ENCODE results near the gene SRPK2. TPM values are rescaled to one million over a fixed set of nuclear protein-coding genes. Genes with fewer than 3 reads are reported as not detected.

SRPK2 gene
- polyA plus RNA-seq, 10 donors = 33.3 to 47.6 (median 38.6) TPM

DNA sequence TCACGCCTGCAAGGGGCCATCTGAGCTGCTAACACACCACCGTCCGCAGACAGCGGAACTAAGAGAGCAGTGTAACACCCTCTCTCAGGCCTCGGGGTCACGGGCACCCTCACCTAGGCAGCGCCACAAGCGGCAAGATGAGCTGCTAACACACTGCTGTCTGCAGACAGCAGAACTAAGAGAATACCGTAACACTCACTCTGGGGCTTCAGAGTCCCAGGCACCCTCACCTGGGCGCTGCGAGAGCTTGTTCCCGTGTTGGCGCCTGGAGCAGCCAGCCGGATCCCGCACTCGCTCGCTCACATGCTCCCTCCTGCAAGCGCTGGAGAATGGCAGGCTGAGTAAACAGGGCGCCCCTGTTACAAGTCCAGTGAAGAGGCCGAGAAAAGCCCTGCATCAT is 160.2 kb downstream of the SRPK2 start:
- no peak for DNase-seq

DNA sequence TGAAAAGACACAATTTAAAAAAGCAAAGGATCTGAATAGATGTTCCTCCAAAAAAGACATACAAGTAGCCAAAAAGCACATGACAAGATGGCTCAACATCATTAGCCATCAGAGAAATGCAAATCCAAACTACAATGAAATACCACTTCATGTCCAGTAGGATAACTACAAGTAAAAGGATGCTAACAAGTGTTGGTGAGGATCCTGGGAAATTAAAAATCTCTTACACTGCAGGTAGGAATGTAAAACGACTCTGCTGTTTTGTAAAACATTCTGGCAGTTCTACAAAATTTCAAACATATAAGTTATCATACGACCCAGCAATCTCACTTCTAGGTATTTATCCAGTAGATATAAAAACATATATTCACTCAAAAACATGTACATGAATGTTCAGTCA is 161.3 kb downstream of the SRPK2 start:
- DNase-seq = no peak

DNA sequence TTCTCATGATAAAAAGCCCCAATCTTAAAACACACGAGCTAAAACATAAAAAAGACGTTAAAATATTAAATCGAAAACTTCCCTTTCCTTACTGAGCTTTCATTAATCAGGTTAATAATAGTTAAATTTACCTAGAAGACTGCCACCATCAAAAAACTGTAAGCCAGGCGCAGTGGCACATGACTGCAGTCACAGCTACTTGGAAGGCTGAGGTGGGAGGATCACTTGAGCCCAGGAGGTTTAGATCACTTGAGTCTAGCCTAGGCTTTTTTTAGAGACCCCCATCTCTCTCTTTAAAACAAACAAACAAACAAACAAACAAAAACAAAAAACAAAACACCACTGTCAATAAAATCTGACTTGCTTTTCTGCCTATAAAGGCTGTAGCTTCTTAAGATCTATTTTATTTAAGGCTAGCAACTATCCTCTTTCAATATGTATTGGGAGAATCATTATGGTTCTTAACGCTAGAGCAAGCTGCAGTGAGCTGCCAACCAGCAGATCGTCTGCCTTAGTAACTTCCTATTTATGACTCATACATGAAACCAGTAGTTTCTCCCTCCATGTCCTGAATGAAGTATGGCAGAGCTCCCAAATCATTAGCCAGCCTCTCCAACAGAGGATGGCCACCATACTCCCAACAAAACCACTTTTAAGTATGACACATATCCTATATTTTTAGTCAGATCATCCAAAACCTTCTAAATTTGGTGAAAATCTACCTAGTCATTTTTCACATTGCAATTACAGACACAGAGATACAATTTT is 163.7 kb downstream of the SRPK2 start:
- peak; percentile 29 to 82 (median 47) for DNase-seq

DNA sequence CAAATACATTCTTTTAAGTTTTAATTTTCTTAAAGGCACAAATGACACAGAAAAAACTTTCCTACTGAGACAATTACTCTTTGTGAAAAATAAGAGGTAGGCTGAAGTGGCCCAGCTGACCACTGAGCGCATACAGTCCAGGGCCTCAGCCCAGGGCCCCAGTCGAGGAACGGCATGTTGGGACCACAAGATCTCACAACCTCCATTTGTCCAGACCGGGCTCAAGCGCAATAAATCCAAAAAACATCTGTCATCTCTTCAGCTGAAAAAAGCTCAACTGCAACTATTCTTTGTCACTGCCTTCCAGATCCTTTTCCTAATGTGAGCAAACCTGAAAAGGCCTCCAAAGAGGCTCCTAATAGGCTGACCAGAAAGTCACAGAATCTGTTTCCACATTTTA is 165.8 kb downstream of the SRPK2 start:
- peak in 1 of 3 donors; percentile 41 for DNase-seq

DNA sequence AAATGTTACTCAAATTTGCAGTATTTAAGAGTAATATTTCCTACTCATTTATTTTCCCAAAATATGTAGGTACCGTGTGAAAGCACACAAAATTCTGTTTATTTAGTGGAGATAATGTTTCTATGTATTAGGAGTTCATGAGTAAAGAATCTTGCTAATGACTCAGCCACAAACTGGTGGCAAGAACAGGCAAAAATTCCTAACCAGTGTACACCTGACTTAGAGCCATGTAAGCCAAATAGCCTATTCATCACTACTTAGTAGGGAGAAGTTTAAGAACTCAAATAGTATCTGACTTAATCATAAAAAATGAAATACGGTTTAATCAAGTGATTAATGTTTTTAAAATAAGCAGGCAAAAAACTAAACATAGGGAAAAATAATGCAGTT is 169.0 kb downstream of the SRPK2 start:
- no peak for DNase-seq

DNA sequence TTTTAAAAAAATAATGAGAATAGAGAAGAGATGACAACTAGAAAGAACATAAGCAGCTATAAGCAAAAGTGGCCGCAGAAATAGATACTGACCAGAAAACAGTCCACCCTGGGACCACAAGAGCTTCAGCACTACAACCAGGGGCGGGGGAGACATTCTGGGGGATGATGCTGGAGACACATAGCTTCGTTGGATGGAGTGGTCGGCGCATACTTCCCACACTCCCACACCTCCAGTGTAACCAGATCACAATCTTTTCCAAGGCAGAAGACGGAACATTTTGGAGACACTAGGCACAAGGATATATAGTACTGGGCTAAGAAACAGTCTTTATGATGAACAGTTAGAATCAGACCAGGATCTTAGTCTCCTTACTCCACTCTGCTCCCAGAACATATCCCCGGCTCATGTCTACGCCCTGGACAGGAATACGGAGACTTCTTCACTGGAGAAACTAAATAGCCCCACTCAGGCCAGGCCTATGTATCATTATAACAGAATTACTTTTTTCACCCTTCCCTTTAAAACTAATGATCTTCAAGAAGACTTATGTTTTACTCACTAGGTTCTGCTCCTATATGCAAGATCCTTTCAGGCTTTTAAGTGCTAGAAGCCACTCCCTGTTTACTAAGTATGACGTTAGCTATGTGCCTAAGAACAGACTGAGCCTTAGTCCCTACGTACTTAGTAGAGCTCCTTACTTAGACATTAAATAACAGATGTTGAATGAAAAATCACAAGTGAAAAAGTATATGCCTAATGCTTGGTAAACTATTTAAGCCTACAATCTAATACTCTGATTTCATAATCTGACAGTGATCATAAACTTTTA is 169.6 kb downstream of the SRPK2 start:
- DNase-seq = no peak

DNA sequence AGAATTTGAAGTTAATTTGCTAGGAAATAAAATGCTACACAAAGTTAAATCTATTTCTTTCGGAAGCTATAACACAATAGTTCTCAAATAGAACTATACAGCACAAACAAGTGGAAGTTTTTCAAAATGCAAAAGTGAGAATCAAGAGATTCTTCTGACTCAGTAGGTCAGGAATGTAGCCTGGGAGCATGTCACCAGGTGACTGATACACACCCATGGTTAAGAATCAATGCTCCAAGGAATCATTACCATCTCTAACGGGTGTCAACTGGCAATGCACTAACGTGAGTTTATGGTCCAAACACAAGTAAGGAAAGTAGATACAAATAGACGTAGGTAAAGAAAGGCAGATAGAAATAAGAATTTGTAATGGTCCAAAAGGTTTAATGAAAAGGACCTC is 170.5 kb downstream of the SRPK2 start:
- DNase-seq = no peak

DNA sequence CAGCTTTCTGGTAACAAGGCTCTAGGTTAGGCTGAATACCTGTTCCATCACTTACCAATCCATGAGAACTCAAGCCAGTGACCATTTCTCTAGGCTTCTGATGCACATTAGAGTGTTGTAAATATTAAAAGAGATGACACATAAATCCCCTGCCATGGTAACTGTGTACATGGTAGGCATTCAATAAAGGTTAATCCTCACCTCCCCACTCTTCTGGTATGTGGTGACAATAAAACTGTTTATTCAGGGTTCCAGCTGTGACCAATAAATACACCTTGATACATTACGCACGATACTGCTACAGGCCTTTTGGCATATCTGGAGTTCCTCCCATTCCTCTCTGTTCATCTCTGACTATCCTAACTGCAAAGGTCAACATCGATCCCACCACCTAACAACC is 171.9 kb downstream of the SRPK2 start:
- no peak for DNase-seq

DNA sequence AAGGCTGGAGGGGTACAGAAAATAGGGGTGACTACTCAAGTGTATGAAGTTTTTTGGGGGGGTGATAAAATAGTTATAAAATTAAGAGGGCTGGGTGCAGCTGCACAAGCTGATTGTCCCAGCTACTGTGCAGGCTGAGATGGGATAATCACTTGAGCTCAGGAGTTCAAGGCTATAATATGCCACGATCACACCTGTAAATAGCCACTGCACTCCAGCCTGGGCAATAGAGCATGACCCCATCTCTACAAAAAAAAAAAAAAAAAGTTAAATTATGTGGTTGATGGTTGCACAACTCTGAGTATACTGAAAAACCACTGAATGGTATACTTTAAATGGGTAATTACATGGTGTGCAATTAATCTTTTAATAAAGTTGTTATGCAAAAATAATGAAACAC is 172.9 kb downstream of the SRPK2 start:
- DNase-seq = no peak

DNA sequence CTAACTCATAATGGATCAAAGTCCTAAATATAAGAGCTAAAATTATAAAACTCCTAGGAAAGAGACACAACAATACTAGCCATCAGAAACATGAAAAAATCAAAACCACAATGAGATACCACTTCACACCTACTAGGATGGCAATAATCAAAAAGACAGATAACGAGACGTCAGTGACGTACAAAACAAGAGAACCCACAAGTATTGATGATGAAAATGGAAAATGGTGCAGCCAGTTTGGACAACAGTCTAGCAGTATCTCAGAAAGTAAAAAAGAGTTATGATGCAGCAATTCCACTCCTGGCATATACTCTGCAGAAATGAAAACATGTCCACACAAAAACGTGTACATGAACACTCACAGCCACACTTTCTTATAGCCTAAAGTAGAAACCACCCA is 173.5 kb downstream of the SRPK2 start:
- DNase-seq = no peak

DNA sequence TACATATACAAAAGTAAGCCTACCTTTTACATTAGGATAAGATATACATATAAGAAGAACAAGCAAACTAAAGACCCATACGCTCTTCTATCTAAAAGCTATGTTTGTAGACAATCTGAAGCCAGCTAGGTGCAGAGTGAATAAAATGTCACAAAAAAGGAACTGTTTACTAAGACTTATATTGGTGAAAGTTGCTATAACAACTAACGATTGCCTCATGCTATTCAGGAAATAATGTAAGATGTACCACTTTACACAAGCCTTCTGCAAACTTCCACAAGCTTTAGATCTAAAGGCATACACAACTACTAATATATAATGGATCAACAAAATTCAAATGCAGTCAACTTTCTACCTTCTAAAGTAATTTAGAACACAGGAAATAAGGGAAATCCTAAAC is 175.1 kb downstream of the SRPK2 start:
- DNase-seq = no peak

DNA sequence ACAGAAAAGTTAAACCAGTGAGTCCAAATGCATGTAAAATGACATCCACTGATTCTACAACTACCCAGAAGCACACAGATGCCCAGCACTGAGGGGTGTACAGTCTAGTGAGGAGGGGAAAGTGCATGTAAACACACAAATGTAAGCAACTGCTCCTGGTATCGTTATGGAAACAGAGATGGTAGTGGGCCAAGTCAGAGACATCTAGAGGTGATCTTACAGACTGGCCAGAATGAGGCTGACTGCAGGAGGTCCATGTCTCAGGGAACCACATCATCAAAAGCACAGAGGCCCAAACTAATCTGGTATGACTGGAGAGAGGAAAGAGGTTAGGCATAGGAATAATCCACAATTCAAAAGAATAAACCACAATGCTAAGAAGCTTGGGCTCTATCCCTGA is 176.5 kb downstream of the SRPK2 start:
- DNase-seq = no peak

DNA sequence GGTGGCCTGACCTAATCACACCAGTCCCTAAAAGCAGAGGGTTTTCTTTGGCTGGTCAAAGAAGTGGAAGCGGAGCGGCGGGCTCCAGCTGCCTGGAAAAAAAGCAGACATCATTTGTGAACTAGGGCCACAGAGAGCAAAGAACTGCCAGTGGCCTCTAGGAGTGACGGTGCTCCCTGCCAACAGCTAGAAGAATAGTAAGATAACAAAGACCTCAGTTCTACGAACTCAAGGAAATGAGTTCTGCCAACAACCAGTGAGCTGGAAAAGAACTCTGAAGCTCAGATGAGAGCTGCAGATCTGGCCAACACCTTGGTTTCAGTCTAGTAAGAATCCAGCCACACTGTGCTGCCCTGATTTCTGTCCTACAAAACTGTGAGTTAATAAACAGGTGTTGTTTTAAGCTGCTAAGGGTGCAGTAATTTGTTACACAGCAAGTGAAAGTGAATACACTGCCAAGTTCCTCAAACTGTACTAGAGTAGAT is 178.0 kb downstream of the SRPK2 start:
- DNase-seq = peak in 2 of 3 donors; percentile 15 to 41

DNA sequence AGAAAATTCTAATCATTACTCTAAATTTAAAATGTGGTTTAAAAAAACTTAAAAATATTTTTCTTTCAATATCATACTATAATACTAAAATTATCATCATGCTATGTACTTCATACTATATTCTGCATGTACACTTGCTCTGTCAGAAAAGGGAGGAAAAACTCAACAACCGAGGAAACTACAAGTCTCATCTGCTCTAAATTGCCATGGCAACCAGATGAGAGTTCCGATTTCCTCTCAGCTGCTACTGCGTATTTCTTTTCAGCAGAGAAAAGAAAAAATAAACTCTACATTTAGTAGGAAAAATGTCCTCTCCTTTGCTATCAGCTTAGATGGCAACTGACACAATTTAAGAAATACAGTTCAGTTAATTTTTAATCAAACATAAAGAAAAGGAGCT is 178.9 kb downstream of the SRPK2 start:
- DNase-seq = peak in 2 of 3 donors; percentile 22 to 48

DNA sequence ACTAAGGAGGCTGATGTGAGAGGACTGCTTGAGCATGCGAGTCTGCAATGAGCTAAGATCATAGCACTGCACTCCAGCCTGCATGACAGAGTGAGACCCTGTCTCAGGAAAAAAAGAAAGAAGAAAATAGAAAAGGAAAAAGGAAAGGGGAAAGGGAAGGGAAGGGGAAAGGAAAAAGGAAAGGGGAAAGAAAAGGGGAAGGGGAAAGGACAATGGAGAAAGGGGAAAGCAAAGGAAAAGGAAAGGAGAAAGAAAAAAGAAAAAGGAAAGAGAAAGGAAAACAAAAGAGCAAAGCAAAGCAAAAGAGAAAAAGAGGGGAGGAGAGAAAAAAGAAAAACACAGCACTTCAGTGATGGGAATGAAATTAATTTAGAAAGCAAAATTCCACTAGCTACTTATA is 179.3 kb downstream of the SRPK2 start:
- no peak for DNase-seq

DNA sequence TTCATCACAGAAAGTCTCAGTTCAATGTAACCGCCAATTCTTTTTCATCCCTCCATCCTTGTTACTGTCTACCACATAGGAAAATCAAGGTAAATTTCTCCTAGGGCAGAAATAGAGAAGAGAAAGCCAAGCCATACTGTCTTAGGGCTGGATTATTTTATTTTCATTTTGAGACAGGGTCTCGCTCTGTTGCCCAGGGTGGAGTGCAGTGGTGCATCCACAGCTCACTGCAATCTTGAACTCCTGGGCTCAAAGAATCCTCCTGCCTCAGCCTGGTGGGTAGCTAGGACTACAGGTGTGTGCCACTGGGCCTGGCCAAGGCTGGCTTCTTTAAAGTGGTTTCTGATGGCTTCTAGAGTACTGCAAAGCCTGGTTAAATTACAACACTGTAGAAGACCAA is 181.7 kb downstream of the SRPK2 start:
- no peak for DNase-seq

DNA sequence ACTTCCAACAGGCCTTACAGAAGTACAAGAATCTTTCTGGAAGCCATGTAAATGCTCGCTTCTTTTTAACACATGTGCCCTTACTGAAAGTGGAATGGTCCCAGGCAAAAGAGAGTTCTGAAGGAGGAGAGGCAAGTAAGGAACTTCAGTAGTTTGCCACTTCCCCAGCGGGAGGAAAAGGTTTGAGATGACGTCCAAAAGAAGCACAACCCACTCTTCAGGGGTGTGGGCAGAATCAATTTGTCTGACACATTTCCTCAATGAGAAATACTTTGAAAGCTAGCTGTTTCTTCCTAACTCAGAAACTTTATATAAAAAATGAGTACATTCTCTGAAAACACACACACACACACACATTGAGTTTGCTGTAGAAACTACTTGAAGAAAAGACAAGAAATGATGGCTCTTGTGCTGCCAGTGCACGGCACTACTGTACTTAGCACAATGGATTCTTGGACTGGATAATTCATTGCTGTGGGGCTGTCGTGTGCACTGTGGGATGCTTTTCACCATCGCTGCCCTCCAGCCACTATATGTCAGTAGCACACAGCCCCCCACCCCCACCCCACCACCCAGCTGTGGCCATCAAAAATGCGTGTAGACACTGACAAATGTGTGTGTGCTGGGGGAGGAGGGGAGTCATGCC is 183.0 kb downstream of the SRPK2 start:
- no peak for DNase-seq

DNA sequence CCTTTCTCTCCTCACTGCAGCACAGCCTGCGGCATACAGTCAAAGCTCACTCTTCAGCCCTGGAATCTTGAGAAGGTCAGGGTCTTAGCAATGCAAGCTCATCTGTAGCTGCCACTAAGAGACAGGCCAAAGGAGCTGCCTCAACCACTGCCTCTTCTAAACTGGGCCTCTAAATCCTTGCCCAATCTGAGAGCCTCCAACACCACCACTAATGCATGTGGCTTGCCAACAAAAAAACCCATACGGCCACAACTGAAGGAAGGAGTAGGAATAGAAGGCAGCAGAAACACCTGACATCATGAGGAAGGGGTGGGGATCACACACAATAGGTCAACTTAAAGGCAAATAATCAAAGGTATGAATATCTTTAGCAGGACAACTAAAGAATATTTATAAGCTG is 183.8 kb downstream of the SRPK2 start:
- no peak for DNase-seq

DNA sequence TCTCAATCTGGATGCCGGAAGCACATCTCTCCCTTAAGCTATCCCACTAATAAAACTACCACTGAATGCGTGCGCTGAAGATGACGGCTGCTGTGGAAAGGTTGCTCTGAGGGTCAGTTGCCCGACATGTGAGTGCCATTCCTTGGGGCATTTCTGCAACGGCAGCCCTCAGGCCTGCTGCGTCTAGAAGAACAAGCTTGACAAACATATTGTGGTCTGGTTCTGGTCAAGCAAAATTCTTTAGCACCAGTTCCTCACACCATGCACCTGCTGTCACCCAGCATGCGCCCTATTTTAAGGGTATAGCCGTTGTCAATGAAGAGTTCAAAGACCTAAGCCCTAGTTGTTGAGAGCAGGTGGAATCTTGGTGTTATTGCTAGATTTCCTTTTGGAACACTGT is 184.2 kb downstream of the SRPK2 start:
- DNase-seq = no peak

DNA sequence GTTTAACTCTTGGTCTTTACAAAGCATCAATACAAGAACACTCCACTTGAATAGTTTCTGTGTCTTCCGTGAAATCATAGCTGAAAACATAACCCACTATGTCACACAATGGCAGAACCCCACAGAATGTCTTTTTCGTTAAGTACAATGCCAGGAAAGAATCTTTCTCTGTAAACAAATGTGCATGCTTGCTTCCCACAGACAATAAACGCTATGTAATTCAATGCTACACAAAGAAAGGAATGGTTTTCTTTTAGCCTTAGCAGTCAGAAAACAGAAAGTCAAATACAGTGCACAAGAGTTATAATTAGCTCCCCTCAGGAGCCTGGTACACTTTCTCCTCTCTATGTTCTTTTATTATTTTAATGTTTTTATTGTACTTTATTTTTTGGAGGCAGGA is 186.1 kb downstream of the SRPK2 start:
- no peak for DNase-seq

DNA sequence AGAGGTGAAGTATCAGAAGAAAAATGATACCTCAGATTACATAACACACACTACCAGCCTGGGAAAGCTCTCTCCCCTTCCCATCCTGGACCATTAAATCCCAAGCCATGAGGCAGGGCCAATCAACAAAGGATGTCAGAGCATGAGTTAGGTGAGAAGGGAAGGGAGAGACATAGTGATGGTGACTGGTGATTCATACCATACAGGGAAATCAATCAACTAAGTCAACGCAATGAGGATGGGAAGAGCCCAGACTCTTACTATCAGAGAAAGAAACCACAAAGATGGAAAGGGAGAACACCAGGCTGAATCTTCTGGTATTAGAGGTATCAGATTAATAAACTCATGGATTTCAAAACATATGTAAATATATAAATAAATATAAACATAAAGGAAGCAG is 189.3 kb downstream of the SRPK2 start:
- DNase-seq = no peak

DNA sequence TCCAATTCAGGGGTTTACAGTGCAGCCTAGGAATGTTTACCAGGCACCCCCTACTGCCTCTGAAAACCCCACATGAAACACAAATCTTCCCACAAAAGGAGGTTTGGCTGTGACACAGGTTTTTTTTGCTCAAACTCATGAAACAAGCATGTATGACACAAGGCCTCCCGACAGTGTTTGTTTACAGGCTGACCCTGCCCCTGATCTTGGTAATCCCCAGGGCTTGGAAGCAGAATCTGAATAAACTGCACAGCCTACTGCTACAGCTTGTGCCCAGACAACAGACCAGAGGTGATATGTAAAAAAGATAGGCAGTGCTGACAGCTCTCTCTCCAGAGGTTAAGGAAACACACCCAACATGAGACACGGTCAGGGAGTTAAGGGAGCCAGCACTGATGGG is 190.5 kb downstream of the SRPK2 start:
- DNase-seq = peak in 1 of 3 donors; percentile 76

DNA sequence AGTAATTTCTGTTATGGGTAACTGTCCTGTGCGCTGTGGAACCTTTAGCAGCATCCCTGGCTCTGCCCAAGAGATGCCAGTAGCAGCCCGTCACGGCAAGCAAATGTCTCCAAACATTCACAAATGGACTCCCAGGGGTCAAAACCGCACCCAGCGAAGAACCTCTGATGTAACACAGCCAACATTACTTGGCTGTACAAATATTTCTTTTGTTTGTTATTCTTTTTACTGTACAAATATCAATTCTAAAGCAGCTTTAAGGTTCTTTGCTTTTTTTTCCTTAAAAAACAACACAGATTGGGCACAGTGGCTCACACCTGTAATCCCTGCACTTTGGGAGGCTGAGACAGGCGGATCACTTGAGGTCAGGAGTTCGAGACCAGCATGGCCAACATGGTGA is 192.2 kb downstream of the SRPK2 start:
- DNase-seq = no peak

Measured in muscle of back (tissue), 11 donors.